Breast epithelium (tissue), 4 donors: ENCODE data around the gene IFNK. TPM values are rescaled to one million over a fixed set of nuclear protein-coding genes. Genes with fewer than 3 reads are reported as not detected.
"Not testable (repeated sequence)": the region's sequence is repeated elsewhere in the genome, so short reads cannot be mapped to it uniquely, and the experiment has no call there.

Source experiments
- DNase-seq, 2 donors: peaks; one replicate each; pipeline ENCODE4 v3.0.0-alpha.2; 2019; ENCODE audit warnings: low spot score in 2 of 2
- H3K27ac ChIP-seq, 2 donors: fragments of 200-600 bp; sonication (generic) in 1 of 2; one replicate each; pipeline ENCODE4 v1.5.1; 2016 to 2019; ENCODE audit warnings: mild to moderate bottlenecking in 1 of 2
- H3K27me3 ChIP-seq, 2 donors: fragments of 200-600 bp; sonication (generic) in 1 of 2; one replicate each; pipeline versions ENCODE4 v1.5.1 to v1.6.0; 2017 to 2019; ENCODE audit warnings: control low read depth in 1 of 2, mild to moderate bottlenecking in 1 of 2
- H3K36me3 ChIP-seq: fragments of 200-600 bp; one replicate; pipeline ENCODE4 v1.5.1; 2019
- H3K4me1 ChIP-seq, 2 donors: fragments of 200-600 bp; sonication (generic); one replicate each; pipeline ENCODE4 v1.5.1; 2016 to 2019; ENCODE audit warnings: control low read depth in 1 of 2
- H3K4me3 ChIP-seq, 3 donors: fragments of 200-600 bp; sonication (generic); 1 replicate in 2 of 3; 2 replicates in 1 of 3; pipeline ENCODE4 v1.5.1; 2016 to 2019; ENCODE audit warnings: mild to moderate bottlenecking in 3 of 3, moderate library complexity in 2 of 3
- H3K9me3 ChIP-seq, 2 donors: fragments of 200-600 bp; sonication (generic) in 1 of 2; one replicate each; pipeline ENCODE4 v1.5.1; 2016 to 2019; ENCODE audit warnings: control low read depth in 1 of 2
- CTCF ChIP-seq, 3 donors: fragments of 450-650 bp; IDR thresholded peaks; one replicate each; pipeline ENCODE4 v1.5.1; 2016 to 2017; ENCODE audit warnings: antibody characterized with exemption in 3 of 3, mild to moderate bottlenecking in 3 of 3, moderate library complexity in 3 of 3
- POLR2A ChIP-seq: fragments of 450-650 bp; IDR thresholded peaks from one replicate; pipeline ENCODE4 v1.6.1; 2016; ENCODE audit warnings: antibody characterized with exemption, mild to moderate bottlenecking, moderate library complexity
- POLR2AphosphoS5 ChIP-seq, 3 donors: sonication (generic); formaldehyde crosslinking; IDR thresholded peaks; one replicate each; pipeline ENCODE4 v1.6.1; 2017; ENCODE audit warnings: antibody characterized with exemption in 3 of 3
- intact Hi-C: fragments of 100-400 bp; cut with DNase I; formaldehyde crosslinking; loops from one replicate; pipeline ENCODE4 v1.15.1; 2023; ENCODE audit warnings: low total_unique reads
- total RNA-seq, 3 donors: library from RNA; depleted of rRNA; stranded (reverse); fragments of >200 nt; gene quantifications; one replicate each; pipeline ENCODE4 v1.1.0, GENCODE V29; 2016

The IFNK gene
- total RNA-seq, 3 donors from 2014 or later: not detected

GRCh38 chr9:27499451-27499850, 24.6 kb upstream of the IFNK start:
- no peaks in the 10 kb centered on the region for H3K9me3 ChIP-seq

DNA sequence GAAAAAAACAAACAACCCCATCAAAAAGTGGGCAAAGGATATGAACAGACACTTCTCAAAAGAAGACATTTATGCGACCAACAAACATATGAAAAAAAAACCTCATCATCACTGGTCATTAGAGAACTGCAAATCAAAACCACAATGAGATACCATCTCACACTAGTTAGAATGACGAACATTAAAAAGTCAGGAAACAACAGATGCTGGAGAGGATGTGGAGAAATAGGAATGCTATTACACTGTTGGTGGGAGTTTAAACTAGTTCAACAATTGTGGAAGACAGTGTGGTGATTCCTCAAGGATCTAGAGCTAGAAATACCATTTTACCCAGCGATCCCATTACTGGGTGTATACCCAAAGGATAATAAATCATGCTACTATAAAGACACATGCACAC, 23.2 kb upstream of the IFNK start:
- H3K9me3 ChIP-seq, H3K27ac ChIP-seq, H3K4me3 ChIP-seq, DNase-seq, H3K4me1 ChIP-seq, intact Hi-C loops, H3K27me3 ChIP-seq, H3K36me3 ChIP-seq: not testable (repeated sequence)

More at GRCh38 chr9:27499451-27499850, 24.6 kb upstream of the IFNK start:
- no peaks in the 10 kb centered on the region for H3K36me3 ChIP-seq
- no peaks in the 10 kb centered on the region for H3K4me1 ChIP-seq
- H3K27me3 ChIP-seq: no peaks in the 10 kb centered on the region
- DNase-seq: no peak
- TF ChIP-seq POLR2A: no peak
- TF ChIP-seq POLR2AphosphoS5 (IDR thresholded peaks at IDR 0.05): no peak
- no peak for TF ChIP-seq CTCF (IDR thresholded peaks at IDR 0.05)
- H3K27ac ChIP-seq: no peak overlapping the region
- no peak overlapping the region for H3K4me3 ChIP-seq
- intact Hi-C loops: no loop called here

GRCh38 chr9:27503623-27504022, 20.5 kb upstream of the IFNK start:
- Histone ChIP-seq H3K9me3 (no peaks in the 10 kb centered on the region), H3K36me3 (no peaks in the 10 kb centered on the region), H3K27ac (no peak overlapping the region), H3K4me1 (no peaks in the 10 kb centered on the region), H3K4me3 (no peak overlapping the region), H3K27me3 (no peaks in the 10 kb centered on the region)
- intact Hi-C loops: no loop called here
- DNase-seq: no peak
- TF ChIP-seq POLR2A (no peak), CTCF (IDR thresholded peaks at IDR 0.05) (no peak), POLR2AphosphoS5 (IDR thresholded peaks at IDR 0.05) (no peak)

- DNase-seq: no peak
- H3K36me3 ChIP-seq: no peaks in the 10 kb centered on the region
- intact Hi-C loops: no loop called here
- H3K4me1 ChIP-seq: no peaks in the 10 kb centered on the region
- no peak for TF ChIP-seq CTCF (IDR thresholded peaks at IDR 0.05)
- no peak for TF ChIP-seq POLR2A
- TF ChIP-seq POLR2AphosphoS5 (IDR thresholded peaks at IDR 0.05): no peak
- H3K9me3 ChIP-seq: no peaks in the 10 kb centered on the region
- no peak overlapping the region for H3K4me3 ChIP-seq
- H3K27me3 ChIP-seq: no peaks in the 10 kb centered on the region
- no peak overlapping the region for H3K27ac ChIP-seq
Measured at GRCh38 chr9:27504259-27504658, 19.8 kb upstream of the IFNK start.

GRCh38 chr9:27505744-27506161, 18.3 kb upstream of the IFNK start:
- intact Hi-C loops: no loop called here
- no peaks in the 10 kb centered on the region for H3K36me3 ChIP-seq
- no peaks in the 10 kb centered on the region for H3K9me3 ChIP-seq
- H3K4me3 ChIP-seq: no peak overlapping the region
- TF ChIP-seq CTCF (IDR thresholded peaks at IDR 0.05) (no peak), POLR2A (no peak), POLR2AphosphoS5 (IDR thresholded peaks at IDR 0.05) (no peak)
- DNase-seq: no peak
- no peaks in the 10 kb centered on the region for H3K27me3 ChIP-seq
- H3K4me1 ChIP-seq: no peaks in the 10 kb centered on the region
- no peak overlapping the region for H3K27ac ChIP-seq

- intact Hi-C loops: no loop called here
Measured at GRCh38 chr9:27506981-27507380, 17.1 kb upstream of the IFNK start.

More at GRCh38 chr9:27506981-27507380, 17.1 kb upstream of the IFNK start:
- no peak overlapping the region for H3K4me3 ChIP-seq
- no peak for DNase-seq
- H3K9me3 ChIP-seq: no peaks in the 10 kb centered on the region
- H3K4me1 ChIP-seq: no peaks in the 10 kb centered on the region
- no peak overlapping the region for H3K27ac ChIP-seq
- no peaks in the 10 kb centered on the region for H3K27me3 ChIP-seq
- no peak for TF ChIP-seq POLR2A
- TF ChIP-seq POLR2AphosphoS5 (IDR thresholded peaks at IDR 0.05): no peak
- no peak for TF ChIP-seq CTCF (IDR thresholded peaks at IDR 0.05)
- no peaks in the 10 kb centered on the region for H3K36me3 ChIP-seq
